SU-DHL-6 (cell line): ENCODE data around the gene CEP97.
"Not testable (repeated sequence)": the region's sequence is repeated elsewhere in the genome, so short reads cannot be mapped to it uniquely, and the experiment has no call there.

Source experiments
- H2AFZ ChIP-seq: fragments of 200-600 bp; sonication (generic); 2 replicates; pipeline ENCODE4 v1.6.1; 2014; ENCODE audit warnings: low read depth, mild to moderate bottlenecking, moderate library complexity, mixed read lengths, antibody characterized with exemption, low read length; ENCODE audit not compliant: severe bottlenecking
- H3F3A ChIP-seq: fragments of 200-600 bp; shearing (Covaris generic); 2 replicates; pipeline ENCODE4 v1.6.0; 2016; ENCODE audit warnings: antibody characterized with exemption, mild to moderate bottlenecking; ENCODE audit not compliant: insufficient read depth
- H3K27ac ChIP-seq: fragments of 200-600 bp; sonication (generic); 2 replicates; pipeline ENCODE4 v1.5.1; 2016; ENCODE audit warnings: low read depth, mild to moderate bottlenecking, low read length, moderate library complexity, mixed read lengths
- H3K27me3 ChIP-seq: fragments of 200-600 bp; sonication (generic), shearing (Covaris generic); 2 replicates; pipeline ENCODE4 v1.6.0; 2014; ENCODE audit warnings: mild to moderate bottlenecking, low read length
- H3K36me3 ChIP-seq: fragments of 200-600 bp; sonication (generic); 2 replicates; pipeline ENCODE4 v1.6.1; 2014; ENCODE audit warnings: mild to moderate bottlenecking, low read length, mixed read lengths
- H3K4me2 ChIP-seq: fragments of 300-600, 200-600 bp; shearing (Covaris generic), sonication (generic); 2 replicates; pipeline ENCODE4 v1.6.0; 2014; ENCODE audit warnings: low read length, low read depth, mild to moderate bottlenecking; ENCODE audit not compliant: poor library complexity, severe bottlenecking
- H3K4me3 ChIP-seq: fragments of 200-600 bp; sonication (generic); 2 replicates; pipeline ENCODE4 v1.5.1; 2014; ENCODE audit warnings: antibody characterized with exemption, low read length, mild to moderate bottlenecking, mixed read lengths; ENCODE audit not compliant: insufficient read depth, poor library complexity, severe bottlenecking
- H3K79me2 ChIP-seq: fragments of 200-600 bp; sonication (generic); 2 replicates; pipeline ENCODE4 v1.6.1; 2014; ENCODE audit warnings: mild to moderate bottlenecking, low read length, moderate library complexity; ENCODE audit not compliant: insufficient read depth
- H3K9ac ChIP-seq: fragments of 200-600 bp; sonication (generic); 2 replicates; pipeline ENCODE4 v1.7.0; 2014; ENCODE audit warnings: mild to moderate bottlenecking, low read length
- H3K9me2 ChIP-seq: fragments of 200-600 bp; sonication (generic); replicated peaks from 2 replicates; pipeline ENCODE4 v1.6.1; 2014; ENCODE audit warnings: low read length; ENCODE audit not compliant: insufficient read depth
- H3K9me3 ChIP-seq: fragments of 200-600 bp; sonication (generic); 2 replicates; pipeline ENCODE4 v1.6.1; 2014; ENCODE audit warnings: low read length, mixed read lengths; ENCODE audit not compliant: insufficient read depth
- H4K20me1 ChIP-seq: fragments of 200-600 bp; sonication (generic); 2 replicates; pipeline ENCODE4 v1.6.1; 2014; ENCODE audit warnings: low read depth, mild to moderate bottlenecking, antibody characterized with exemption, low read length, moderate library complexity, mixed read lengths
- EZH2phosphoT487 ChIP-seq: fragments of 200-600 bp; sonication (generic), shearing (Covaris generic); conservative IDR thresholded peaks from 2 replicates; pipeline ENCODE4 v1.6.1; 2018; ENCODE audit warnings: mild to moderate bottlenecking, antibody characterized with exemption, low read length, moderate library complexity, mixed read lengths
- TF ChIP-seq, protein P1 (sequence below): fragments of 200-600 bp; sonication (generic); IDR thresholded peaks from one replicate; pipeline ENCODE4 v1.5.1; 2017; ENCODE audit warnings: antibody characterized with exemption, mild to moderate bottlenecking, low read length, moderate library complexity; ENCODE audit not compliant: insufficient read depth, poor library complexity, severe bottlenecking

Gene CEP97

DNA sequence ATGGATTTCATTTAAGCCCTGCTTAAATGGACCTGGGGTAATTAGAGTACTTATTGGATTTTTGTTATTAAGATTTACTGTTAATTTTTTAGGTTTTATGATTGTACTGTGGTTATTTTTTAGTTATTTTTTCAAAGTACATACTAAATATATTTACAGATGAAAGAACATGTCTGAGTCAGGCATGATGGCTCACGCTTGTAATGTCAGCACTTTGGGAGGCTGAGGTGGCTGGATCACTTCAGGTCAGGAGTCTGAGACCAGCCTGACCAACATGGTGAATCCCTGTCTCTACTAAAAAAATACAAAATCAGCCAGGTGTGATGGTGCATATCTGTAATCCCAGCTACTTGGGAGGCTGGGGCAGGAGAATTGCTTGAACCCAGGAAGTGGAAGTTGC, 21.7 kb upstream of the CEP97 start:
- Histone ChIP-seq H3K9ac (no peak overlapping the region), H3K9me2 (no peaks in the 10 kb centered on the region), H3K79me2 (no peaks in the 10 kb centered on the region), H3K27ac (no peak overlapping the region), H3K4me2 (no peak overlapping the region), H3K4me3 (no peak overlapping the region), H3K27me3 (no peaks in the 10 kb centered on the region), H2AFZ (no peak overlapping the region), H3K36me3 (no peaks in the 10 kb centered on the region), H3F3A (peaks cover 5% of the 10 kb centered on the region; the same call in 1 of the 2 replicates), H3K9me3 (no peaks in the 10 kb centered on the region), H4K20me1 (no peaks in the 10 kb centered on the region)
- no peak for TF ChIP-seq EZH2phosphoT487
- TF ChIP-seq, protein P1, sequence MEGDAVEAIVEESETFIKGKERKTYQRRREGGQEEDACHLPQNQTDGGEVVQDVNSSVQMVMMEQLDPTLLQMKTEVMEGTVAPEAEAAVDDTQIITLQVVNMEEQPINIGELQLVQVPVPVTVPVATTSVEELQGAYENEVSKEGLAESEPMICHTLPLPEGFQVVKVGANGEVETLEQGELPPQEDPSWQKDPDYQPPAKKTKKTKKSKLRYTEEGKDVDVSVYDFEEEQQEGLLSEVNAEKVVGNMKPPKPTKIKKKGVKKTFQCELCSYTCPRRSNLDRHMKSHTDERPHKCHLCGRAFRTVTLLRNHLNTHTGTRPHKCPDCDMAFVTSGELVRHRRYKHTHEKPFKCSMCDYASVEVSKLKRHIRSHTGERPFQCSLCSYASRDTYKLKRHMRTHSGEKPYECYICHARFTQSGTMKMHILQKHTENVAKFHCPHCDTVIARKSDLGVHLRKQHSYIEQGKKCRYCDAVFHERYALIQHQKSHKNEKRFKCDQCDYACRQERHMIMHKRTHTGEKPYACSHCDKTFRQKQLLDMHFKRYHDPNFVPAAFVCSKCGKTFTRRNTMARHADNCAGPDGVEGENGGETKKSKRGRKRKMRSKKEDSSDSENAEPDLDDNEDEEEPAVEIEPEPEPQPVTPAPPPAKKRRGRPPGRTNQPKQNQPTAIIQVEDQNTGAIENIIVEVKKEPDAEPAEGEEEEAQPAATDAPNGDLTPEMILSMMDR: no peak

DNA sequence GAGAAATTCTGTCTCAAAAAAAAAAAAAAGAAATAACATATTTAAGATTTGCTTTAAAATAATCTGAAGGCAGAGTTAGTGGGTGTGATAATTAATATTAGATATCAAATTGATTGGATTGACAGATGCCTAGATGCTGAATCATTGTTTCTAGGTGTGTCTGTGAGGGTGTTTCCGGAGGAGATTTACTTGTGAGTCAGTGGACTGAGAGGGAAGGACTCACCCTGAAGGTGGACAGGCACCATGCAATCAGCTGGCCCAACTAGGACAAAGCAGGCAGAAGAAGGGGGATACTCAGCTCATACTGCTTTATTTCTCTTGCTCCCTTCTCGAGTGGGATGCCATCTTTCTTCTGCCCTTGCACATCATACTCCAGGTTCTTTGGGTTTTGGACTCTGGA, 21.2 kb upstream of the CEP97 start:
- H3K27ac ChIP-seq: no peak overlapping the region
- H3K4me3 ChIP-seq: no peak overlapping the region
- TF ChIP-seq, protein P1: no peak
- TF ChIP-seq EZH2phosphoT487: no peak
- H3K79me2 ChIP-seq: no peaks in the 10 kb centered on the region
- H3K36me3 ChIP-seq: no peaks in the 10 kb centered on the region
- no peaks in the 10 kb centered on the region for H3K9me2 ChIP-seq
- no peaks in the 10 kb centered on the region for H4K20me1 ChIP-seq
- H3K9ac ChIP-seq: no peak overlapping the region
- H3F3A ChIP-seq: peaks cover 8% of the 10 kb centered on the region; the same call in 1 of the 2 replicates
- no peak overlapping the region for H2AFZ ChIP-seq
- no peaks in the 10 kb centered on the region for H3K27me3 ChIP-seq
- H3K9me3 ChIP-seq: no peaks in the 10 kb centered on the region
- no peak overlapping the region for H3K4me2 ChIP-seq

DNA sequence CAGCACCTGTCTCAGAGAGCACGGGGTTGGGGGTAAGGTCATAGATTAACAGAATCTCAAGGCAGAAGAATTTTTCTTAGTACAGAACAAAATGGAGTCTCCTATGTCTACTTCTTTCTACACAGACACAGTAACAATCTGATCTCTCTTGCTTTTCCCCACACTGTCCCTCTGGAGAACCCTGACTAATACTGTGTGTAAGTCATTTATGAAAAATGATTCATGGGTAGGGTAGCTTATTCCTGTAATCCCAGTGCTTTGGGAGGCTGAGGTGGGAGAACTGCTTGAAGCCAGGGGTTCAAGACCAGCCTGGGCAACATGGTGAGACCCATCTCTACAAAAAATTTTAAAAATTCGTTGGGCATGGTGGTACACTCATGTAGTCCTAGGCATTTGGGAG, 19.8 kb upstream of the CEP97 start:
- H3K9me2 ChIP-seq, H2AFZ ChIP-seq: not testable (repeated sequence)

DNA sequence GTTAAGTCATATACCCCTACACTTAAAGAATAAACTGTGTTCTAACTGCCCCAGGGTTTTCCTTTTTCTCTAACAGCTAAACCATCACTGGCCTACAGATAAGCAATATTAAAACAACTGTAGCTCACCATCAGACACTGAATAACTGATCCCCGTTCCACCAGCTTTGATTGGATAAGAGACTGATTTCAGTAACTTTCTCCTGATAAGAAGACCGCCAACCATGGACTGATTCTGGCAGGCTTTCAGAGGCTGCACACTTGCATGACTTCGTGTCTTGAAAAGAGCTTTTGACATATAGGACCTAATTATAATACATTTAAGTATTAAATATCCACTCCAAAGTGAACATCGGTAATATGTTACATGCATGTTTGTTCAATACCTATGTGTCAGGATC, 15.3 kb upstream of the CEP97 start:
- Histone ChIP-seq H3K36me3 (no peaks in the 10 kb centered on the region), H3F3A (peaks cover 8% of the 10 kb centered on the region; the same call in 1 of the 2 replicates), H3K4me3 (no peak overlapping the region), H3K4me2 (no peak overlapping the region), H3K9me3 (no peaks in the 10 kb centered on the region), H3K27ac (no peak overlapping the region), H4K20me1 (no peaks in the 10 kb centered on the region), H2AFZ (no peak overlapping the region), H3K27me3 (no peaks in the 10 kb centered on the region), H3K9ac (no peak overlapping the region), H3K79me2 (no peaks in the 10 kb centered on the region), H3K9me2 (no peaks in the 10 kb centered on the region)
- TF ChIP-seq EZH2phosphoT487: no peak
- TF ChIP-seq, protein P1: no peak

More for the DNA sequence above, 19.8 kb upstream of the CEP97 start:
- H3K9ac ChIP-seq, H3K4me3 ChIP-seq, H3K27me3 ChIP-seq, H3K4me2 ChIP-seq, H4K20me1 ChIP-seq, H3K9me3 ChIP-seq, H3K27ac ChIP-seq, H3K79me2 ChIP-seq, H3K36me3 ChIP-seq: not testable (repeated sequence)
- H3F3A ChIP-seq: peaks cover 12% of the 10 kb centered on the region; the same call in 1 of the 2 replicates
